Measurements from ENCODE around the gene PPP1R13B. TPM values are rescaled to one million over a fixed set of nuclear protein-coding genes. Genes with fewer than 3 reads are reported as not detected.

The PPP1R13B gene
- total RNA-seq, 1 experiment from 2014 or later = 10.3 TPM

DNA sequence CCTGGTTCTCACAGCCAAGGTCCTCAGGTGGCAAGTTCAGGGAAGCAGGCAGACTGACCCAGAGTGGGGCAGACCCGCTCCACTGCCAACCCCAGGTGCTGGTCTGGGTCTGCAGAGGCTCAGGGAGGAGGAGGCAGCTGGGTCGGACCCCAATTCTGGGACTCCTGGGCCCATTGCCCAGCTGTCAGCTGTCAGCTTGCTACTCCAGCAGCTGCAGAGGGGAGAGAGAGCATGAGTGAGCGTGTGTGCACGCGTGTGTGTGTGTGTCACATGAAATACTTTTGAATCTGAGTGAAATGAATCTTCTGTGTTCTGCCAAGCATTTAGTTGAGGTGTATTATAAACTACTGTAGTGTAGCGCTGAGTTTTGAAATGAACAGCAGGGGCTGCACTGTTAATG is 162.9 kb downstream of the PPP1R13B start (continued):
- TF ChIP-seq CTCF (IDR thresholded peaks at IDR 0.05) = no peak

Other genes starting within 250 kb of the PPP1R13B start
- gene KLC1, start 218.4 kb downstream of the PPP1R13B start, total RNA-seq (2021) = 134 to 171 TPM (median 147 TPM) in 3 replicates
- gene XRCC3, start 132.1 kb downstream of the PPP1R13B start, total RNA-seq (2021) = 46.7 to 51.4 TPM (median 50.5 TPM) in 3 replicates
- 59.7 to 69.2 TPM (median 65.1 TPM) in 3 replicates for gene ZFYVE21, start 131.8 kb downstream of the PPP1R13B start, total RNA-seq (2021)
- 0.05 to 0.17 TPM in 2 of 3 replicates, not detected in the other for gene TDRD9, start 80.9 kb upstream of the PPP1R13B start, total RNA-seq (2021)
- not detected in 3 replicates for gene RD3L, start 95.0 kb upstream of the PPP1R13B start, total RNA-seq (2021)
- 3.4 to 3.8 TPM (median 3.5 TPM) in 3 replicates for gene ASPG, start 238.1 kb upstream of the PPP1R13B start, total RNA-seq (2021)

Data from WTC11 (cell line).